HL-60 (cell line): ENCODE measurements around the gene SAMHD1.
"Not testable (repeated sequence)": the region's sequence is repeated elsewhere in the genome, so short reads cannot be mapped to it uniquely, and the experiment has no call there.

ENCODE experiments used
- CTCF ChIP-seq: IDR thresholded peaks from one replicate; pipeline ENCODE4 v1.5.1; 2011; ENCODE audit warnings: low read length, control low read depth, inconsistent platforms; ENCODE audit not compliant: insufficient read depth
- GABPA ChIP-seq: IDR thresholded peaks from 2 replicates; pipeline ENCODE4 v1.6.1; 2012; ENCODE audit warnings: low read depth
- REST ChIP-seq: IDR thresholded peaks from 2 replicates; pipeline ENCODE4 v1.6.1; 2012; ENCODE audit warnings: low read depth; ENCODE audit not compliant: insufficient replicate concordance

- TF ChIP-seq CTCF, GABPA, REST: not testable (repeated sequence)
Measured at GRCh38 chr20:36841030-36841429, 110.5 kb downstream of the SAMHD1 start.
